Measurements from ENCODE around the gene RPSA.

DNA sequence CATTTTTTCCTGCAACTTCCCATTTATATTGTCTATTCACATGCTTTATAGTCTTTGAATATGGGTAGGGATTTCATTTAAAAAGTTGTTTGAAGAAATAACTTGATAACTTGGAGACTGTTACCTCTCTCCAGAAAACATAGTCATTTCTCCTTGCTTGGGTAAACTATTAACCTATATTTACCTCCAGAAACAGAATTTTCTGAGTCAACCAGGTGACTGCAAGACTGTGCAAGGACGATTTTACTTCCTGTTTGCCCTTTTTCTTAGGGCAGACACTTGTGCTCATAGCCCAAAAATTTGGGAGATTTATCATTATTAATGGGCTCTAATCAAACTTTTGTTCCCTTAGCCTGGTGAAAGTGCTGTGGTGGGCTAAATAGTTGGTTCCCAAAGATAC lies 46.6 kb downstream of the RPSA start:
- no peak for TF ChIP-seq EZH2 (IDR thresholded peaks at IDR 0.05)
- no peak for TF ChIP-seq POLR2AphosphoS5 (IDR thresholded peaks at IDR 0.05; ENCODE audit: borderline replicate concordance, low read depth, low read length)

Measured in SK-N-MC (cell line).